Stimulated activated CD4-positive, alpha-beta T cell treated with anti-CD3 and anti-CD28 coated beads, Interleukin-15, amount 100 ng/mL, for 24 hours (primary cell): ENCODE measurements around the gene ARHGEF10L.

ENCODE experiments used
- DNase-seq: peaks from one replicate; pipeline ENCODE4 v3.0.0-alpha.2; 2020

The ARHGEF10L gene

GRCh38 chr1:17665054-17665453, 125.6 kb downstream of the ARHGEF10L start:
- DNase-seq, result no peak

GRCh38 chr1:17665950-17666720, 126.6 kb downstream of the ARHGEF10L start:
- no peak for DNase-seq

GRCh38 chr1:17667641-17668040, 128.1 kb downstream of the ARHGEF10L start:
- DNase-seq, result no peak

DNA sequence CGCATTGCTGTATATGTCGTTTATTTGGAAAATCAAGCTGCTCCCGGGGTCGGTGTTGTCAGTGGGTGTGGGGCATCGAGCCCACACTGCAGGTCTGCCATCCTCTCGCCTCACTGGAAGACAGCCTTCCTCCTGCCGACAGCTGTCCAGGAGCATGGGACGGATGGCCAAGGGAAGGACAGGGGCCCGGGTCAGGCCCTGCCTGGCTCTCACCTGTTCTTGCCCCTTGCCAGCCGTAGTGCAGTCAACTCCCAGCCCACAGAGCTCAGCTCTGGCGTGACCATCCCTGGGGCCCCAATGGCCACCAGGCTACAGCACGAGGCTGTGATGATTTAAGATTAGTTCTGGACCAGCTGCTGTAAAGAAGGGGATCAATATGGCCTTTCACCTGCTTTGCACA, 128.7 kb downstream of the ARHGEF10L start:
- no peak for DNase-seq

- DNase-seq, result no peak
These were observed 129.2 kb downstream of the ARHGEF10L start for GRCh38 chr1:17668624-17669175.

- DNase-seq, result no peak
These were observed 129.8 kb downstream of the ARHGEF10L start for GRCh38 chr1:17669305-17669704.

GRCh38 chr1:17669866-17670451, 130.5 kb downstream of the ARHGEF10L start:
- no peak for DNase-seq

GRCh38 chr1:17670587-17671313, 131.3 kb downstream of the ARHGEF10L start:
- no peak for DNase-seq

DNA sequence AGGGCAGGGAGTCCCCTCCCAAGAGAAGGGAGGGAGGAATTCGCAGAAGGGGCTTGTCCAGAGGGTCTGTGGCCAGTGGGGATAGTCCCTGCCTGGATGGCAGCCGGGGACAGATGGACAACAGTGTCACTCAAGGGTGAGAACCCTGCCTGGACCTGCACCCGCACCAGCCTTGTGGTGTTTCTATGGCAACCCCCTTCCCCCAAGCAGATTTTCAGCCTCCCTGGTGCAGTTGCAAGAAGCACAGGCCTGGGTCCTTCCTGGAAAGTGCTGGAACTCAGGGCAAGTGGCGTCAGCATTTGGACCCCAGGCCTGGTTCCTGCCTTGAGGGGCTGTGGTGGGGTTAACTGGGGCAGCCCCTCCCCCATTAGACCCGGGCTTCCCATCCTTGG, 131.8 kb downstream of the ARHGEF10L start:
- DNase-seq, result no peak

DNA sequence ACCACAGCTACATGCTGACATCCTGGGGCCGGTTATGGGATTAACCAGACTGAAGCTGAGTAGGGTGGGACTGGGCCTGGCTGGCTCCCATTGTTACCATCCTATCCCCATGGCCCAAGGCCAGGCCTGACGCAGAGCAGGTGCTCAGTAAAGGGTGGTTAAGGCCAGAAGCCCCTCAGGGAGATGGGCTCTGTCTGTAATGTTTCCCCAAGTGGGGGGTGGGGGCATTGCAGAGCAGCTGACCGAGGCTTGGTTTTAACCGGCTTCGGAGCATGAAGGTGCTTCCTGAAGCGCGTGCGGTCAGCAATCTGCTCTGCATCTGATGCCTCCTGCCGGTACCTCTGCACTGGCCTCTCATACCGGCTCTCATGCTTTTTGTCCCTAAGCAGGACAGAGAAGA, 132.2 kb downstream of the ARHGEF10L start:
- DNase-seq, result no peak

DNA sequence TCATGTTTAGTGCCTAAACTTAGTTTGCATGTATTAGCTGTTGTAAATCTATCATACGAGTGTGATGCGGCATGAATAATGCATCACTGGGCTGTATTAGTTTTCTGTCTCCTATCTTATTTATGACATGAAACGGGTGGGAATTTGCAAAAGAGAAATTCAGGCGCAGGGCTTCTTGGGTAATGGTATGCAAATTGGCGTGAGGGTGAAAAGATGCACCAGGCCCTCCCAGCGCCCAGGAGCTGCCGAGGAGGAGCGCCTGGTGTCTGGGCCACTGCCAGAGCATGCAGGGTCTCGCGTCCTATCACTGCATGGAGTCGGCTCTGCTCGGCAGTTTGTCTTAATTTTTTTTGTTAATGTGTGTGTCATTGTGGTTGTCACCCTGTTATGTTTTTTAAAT, 132.7 kb downstream of the ARHGEF10L start:
- DNase-seq, result no peak

DNA sequence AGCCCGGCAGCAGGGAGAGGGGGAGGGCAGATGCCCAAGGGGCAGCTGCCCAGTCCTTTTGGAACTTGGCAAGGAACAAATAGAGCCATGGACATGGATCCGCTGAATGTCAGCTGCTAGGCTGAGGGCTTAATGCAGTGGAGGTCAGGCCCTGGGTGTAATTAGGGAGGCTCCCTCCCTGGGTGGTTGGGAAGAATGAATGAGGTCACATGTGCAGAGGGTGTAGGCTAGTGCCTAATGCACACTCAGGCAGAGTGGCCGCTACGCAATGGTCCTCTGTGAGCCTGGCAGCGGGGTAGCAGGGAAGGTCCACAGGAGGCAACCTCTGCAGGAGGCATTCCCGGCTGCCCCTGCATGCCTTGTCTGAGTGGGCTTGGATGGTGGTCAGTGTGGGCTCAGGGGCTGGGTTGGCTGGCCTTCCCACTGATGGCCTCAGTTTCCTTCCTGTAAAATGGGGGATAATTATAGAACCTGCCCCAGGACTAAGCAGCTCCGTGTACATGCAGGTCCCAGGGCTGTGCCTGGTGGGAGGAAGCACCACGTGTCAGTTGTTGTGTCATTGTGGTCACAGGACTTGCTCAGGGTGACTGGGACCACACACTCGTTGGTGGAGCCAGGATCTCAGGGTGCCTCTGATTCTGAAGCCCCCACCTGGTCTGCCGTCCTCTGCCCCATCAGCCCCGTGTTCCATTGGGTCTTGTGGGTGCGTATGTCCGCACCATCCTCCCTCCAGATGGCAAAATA, 134.0 kb downstream of the ARHGEF10L start:
- DNase-seq, result no peak

GRCh38 chr1:17674726-17675500, 135.4 kb downstream of the ARHGEF10L start:
- DNase-seq, result no peak

- DNase-seq, result no peak
These were observed 136.2 kb downstream of the ARHGEF10L start for GRCh38 chr1:17675744-17676143.

GRCh38 chr1:17676387-17677060, 137.0 kb downstream of the ARHGEF10L start:
- no peak for DNase-seq

- DNase-seq, result no peak
These were observed 138.5 kb downstream of the ARHGEF10L start for GRCh38 chr1:17678011-17678410.

DNA sequence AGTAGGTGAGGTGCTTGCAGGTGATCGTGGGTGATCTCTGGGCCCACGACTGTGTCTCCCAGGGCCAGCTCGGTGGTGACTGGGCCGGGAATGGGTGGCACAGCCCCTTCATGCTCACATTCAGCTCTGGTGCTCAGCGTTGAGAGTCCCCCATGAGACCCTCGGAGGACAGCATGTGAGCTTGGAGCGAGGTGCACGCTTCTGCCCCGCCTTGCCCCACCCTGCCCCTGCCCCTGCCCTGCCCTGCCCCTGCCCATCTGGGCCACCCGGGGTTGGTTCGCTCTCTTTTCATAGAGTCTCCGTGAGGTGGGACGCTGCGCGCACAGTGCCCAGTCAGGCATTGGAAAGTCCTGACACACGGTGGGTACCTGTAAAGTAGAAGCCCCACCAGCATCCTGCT, 140.4 kb downstream of the ARHGEF10L start:
- DNase-seq, result no peak

- no peak for DNase-seq
These were observed 140.8 kb downstream of the ARHGEF10L start for GRCh38 chr1:17680308-17680707.

DNA sequence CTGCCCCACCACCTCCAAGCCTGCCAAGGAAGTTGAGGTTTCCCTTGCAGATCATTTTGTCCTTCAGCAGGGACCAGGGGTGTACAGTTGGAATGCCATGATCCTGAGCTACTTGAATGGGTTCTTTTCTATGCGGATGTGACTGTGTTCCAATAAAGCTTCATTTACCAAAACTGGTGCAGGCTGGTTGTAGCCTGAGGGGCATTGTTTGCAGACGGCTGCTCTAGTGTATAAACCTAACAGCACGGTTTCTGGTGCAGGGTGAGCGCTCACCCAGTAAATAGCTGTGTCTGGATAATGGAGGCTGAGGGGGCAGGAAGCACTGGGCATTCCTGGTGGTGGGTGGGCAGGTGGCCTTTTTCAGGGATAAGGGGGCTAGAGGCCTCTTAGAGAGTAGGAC, 142.9 kb downstream of the ARHGEF10L start:
- no peak for DNase-seq

- no peak for DNase-seq
These were observed 144.1 kb downstream of the ARHGEF10L start for GRCh38 chr1:17683598-17683997.

DNA sequence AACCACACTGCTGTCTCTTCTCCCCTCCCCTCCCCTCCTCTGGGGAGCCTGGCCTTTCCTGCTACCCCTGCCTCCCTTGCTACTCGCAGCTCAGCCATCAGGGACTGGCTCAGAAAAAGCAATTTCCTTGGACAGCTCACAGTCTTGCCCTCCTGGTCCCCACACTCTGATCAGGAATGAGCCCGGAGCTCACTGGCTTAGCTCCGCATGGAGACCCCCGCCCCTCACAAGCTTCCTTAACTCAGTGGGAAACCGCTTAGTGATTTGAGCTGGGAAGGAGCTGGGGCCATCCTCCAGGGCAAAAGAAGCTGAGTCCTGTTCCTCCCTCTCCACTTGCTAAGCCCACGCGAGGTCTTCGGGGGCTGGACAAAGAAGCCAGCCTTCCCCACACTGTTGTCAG, 145.3 kb downstream of the ARHGEF10L start:
- no peak for DNase-seq

DNA sequence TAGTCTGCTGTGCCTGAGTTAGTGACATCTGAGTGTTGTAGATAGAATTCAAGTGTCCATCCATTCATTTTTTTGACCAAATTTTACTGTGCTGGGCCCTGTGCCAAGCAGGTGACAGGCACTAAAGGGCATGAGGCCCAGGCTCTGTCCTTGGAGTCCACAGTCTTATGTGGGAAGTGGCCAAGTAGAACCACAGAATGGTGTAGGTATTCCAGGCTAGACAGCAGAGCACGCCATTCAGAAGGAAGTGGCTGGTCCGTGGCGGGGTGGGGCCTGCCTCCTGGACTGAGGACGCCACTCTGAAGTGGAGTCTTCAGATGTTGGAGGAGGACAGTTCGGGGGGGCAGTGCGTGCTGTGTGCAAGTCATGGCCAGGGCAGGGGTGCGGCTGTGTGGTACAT, 146.8 kb downstream of the ARHGEF10L start:
- no peak for DNase-seq
